GM20000 (cell line): ENCODE results near the gene FADS1.

Experiments used
- DNase-seq: peaks from one replicate; pipeline ENCODE4 v3.0.0; 2012; ENCODE audit warnings: low spot score
- TF ChIP-seq, protein P1 (sequence below): IDR thresholded peaks from 2 replicates; pipeline ENCODE4 v1.5.1; 2012; ENCODE audit warnings: mild to moderate bottlenecking, control low read depth; ENCODE audit errors: extremely low read depth, missing control alignments

The FADS1 gene

DNA sequence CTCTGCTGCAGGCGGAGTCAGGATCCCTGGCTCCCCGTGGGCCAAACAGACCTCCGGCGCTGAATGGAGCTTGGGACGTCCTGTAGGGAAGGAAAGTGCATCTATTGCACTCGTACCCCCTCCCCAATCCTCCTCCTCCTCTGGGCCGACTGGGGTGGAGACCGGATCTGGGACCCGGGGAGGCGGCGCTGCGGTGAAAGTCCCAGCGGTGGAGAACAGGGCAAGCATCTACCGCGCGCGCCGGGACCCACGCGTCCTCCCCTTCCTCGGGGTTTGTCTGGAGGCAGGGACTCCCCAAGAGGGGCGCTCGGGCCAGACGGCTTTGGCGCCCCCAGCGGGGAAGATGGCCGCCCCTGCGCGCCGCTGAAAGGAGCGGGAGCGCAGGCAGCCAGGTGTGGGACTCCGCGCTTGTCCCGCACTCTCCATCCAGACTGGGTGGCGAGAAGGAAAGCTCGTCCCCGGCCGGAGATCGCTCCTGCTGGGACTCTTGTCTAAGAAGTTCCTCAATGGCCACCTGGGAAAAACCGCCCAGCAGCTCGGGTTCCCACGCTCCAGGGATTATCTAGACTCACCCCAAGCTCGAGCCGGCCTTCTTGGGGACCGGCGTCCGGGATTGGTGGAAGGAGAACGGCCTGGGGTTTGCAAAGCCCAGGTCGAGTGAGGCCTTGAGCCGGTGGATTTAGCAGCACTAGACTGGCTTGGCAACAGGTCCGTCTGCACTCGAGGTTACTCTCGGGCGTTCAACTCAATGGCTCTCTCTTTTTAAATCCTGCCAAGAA lies 12.0 kb upstream of the FADS1 start:
- peak; percentile 79 for DNase-seq
- TF ChIP-seq, protein P1, sequence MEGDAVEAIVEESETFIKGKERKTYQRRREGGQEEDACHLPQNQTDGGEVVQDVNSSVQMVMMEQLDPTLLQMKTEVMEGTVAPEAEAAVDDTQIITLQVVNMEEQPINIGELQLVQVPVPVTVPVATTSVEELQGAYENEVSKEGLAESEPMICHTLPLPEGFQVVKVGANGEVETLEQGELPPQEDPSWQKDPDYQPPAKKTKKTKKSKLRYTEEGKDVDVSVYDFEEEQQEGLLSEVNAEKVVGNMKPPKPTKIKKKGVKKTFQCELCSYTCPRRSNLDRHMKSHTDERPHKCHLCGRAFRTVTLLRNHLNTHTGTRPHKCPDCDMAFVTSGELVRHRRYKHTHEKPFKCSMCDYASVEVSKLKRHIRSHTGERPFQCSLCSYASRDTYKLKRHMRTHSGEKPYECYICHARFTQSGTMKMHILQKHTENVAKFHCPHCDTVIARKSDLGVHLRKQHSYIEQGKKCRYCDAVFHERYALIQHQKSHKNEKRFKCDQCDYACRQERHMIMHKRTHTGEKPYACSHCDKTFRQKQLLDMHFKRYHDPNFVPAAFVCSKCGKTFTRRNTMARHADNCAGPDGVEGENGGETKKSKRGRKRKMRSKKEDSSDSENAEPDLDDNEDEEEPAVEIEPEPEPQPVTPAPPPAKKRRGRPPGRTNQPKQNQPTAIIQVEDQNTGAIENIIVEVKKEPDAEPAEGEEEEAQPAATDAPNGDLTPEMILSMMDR: peak; percentile 73

DNA sequence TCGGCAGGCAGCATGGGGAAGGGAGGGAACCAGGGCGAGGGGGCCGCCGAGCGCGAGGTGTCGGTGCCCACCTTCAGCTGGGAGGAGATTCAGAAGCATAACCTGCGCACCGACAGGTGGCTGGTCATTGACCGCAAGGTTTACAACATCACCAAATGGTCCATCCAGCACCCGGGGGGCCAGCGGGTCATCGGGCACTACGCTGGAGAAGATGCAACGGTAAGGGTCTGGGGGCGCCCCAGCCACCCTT lies 11.5 kb upstream of the FADS1 start:
- TF ChIP-seq, protein P1: no peak
- no peak for DNase-seq

DNA sequence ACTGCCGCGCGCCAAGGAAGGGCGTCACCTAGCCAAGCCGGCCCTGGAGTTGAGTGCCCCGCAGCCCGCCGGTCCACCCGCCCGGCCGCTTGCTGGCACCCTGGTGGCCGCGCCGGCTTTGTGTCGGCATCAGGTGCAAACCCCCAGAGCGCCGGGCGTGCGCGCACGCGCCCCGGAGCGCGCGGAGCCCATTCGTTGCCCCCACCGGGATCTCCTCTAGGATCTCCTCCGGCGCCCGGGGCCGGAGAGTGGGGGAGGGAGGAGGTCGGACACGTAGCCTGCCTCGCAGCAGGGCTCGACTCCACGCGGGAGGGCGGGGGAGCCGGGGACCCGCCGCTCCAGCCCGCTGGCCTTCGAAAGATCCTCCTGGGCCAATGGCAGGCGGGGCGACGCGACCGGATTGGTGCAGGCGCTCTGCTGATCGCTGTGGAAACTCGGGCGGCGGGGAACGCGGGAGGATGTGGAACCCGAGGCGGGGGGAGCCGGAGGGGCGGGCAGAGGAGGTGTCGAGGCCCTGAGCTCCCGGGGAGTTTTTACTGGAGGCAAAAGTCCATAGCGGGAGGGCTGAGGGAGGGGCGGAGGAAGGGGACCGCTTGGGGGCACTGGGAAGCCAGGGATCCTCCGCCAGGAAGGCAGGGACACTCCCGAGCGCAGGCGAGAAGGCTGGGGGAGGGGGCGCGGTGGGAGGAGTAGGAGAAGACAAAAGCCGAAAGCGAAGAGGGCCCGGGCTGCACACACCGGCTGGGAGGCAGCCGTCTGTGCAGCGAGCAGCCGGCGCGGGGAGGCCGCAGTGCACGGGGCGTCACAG lies 11.0 kb upstream of the FADS1 start, which contains the start of gene FADS2:
Gene FADS2 (plus strand): TSS at position 730 of the 808 bp plus-strand sequence. CDS start 91 bp downstream, outside the sequence.
- peak; percentile 95 for DNase-seq
- TF ChIP-seq, protein P1: no peak

DNA sequence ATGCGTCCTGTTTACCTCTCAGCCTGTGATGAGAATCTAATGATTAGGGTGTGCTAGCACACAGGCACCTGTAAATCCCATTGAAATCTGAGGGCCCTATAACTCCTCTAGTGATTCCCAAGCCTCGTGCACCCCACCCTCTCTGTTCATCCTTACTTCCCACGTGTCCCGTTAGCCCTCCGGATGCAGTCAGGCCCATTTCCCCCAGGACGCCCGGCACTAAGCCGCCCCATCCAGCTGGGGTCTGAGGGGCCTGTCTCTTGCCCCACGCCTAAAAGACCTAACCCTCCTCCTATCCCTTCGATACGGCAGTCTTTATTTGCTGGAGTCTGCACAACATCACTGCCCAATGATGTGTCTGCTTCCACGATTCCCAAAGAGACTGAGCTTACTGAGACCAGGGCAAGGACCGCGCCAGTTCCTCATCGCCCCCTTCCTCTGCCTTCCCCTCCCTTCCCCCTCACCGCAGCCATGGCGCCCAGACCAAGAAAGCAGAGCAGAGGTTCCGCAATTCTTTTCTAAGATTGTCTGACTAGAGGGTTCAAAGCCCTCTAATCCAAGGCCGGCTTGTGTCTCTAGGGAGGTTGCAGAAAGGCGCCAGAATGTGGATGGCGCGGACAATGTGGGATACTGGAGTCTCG lies 10.2 kb upstream of the FADS1 start:
- peak; percentile 45 for DNase-seq
- TF ChIP-seq, protein P1: no peak

DNA sequence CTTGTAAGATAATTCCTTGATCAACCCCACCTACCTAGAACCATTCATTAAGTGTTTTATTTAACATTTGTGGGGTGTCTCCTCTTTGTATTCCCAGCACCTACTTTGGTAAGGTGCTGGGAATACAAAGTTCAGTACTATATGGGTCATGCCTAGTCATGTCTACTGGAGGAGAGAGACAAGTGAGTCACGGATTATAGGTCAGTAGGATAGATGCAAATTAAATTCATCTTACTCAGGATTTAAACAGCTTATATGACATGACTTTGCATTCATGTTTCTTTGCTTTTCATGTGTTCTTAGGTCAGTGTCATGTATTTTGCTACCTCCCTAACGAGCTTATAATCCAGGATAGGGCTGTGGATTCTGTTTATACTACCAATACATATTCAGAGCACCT lies 3.4 kb upstream of the FADS1 start:
- DNase-seq: no peak
- TF ChIP-seq, protein P1: no peak

DNA sequence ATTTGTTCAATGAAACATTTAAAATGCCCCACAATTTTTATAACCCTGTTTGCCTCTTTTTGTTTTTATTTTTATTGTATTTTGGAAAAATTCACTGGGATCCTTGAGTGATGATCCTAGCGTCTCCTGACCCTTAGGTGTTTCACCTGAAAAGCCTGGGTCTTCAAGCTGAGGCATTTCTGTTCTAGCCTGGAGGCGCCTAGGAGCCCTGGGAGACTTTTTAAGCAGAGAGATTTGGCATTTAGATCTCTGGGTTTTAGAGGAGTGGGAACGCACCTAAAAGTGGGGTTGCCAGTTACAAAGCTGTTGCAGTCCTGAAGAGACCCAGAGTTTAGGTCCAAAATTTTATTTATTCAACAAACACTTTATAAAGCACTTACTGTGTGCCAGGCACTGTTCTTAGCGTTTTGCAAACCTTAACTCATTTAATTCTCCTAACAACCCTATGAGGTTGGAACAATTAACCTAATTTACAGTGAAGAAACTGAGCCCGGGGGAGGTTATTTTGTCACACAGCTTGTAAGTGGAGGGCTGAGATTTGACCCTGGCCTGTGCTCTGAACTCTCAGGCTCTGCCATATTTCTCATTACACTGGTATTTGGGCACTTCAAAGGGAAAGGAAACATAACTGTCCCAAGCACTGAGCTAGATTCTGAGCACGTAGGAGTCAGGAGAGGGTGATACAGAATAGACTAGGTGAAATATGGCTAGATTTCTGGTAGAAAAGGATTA lies 834 bp upstream of the FADS1 start:
- TF ChIP-seq, protein P1: no peak
- no peak for DNase-seq
